Stimulated activated CD4-positive, alpha-beta T cell treated with anti-CD3 and anti-CD28 coated beads, TNF-alpha, amount 100 ng/mL, for 48 hours (primary cell): Measurements from ENCODE around the gene CAB39L.

Experiments used
- DNase-seq, 3 donors: peaks; one replicate each; pipeline ENCODE4 v3.0.0-alpha.2; 2020; ENCODE audit warnings: low read depth in 3 of 3

CAB39L gene

GRCh38 chr13:49441846-49442245, 2.0 kb downstream of the CAB39L start:
- DNase-seq: no peak

DNA sequence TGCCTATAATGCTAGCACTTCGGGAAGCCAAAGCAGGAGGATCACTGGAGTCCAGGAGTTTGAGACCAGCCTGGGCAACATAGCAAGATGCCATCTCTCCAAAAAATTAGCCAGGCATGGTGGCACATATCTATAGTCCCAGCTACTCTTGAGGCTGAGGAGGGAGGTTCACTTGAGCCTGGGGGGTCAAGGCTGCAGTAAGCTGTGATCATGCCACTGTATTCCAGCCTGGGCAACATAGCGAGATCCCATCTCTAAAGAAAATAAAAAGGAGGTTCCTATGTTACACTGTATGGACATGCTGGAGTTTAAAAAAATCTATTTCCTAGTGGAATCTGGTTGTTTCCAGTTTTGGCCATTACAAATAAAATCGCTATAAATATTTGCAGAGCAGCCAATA, 2.6 kb downstream of the CAB39L start:
- DNase-seq: no peak

- DNase-seq: no peak
Measured at GRCh38 chr13:49439609-49440008, 4.3 kb downstream of the CAB39L start.

DNA sequence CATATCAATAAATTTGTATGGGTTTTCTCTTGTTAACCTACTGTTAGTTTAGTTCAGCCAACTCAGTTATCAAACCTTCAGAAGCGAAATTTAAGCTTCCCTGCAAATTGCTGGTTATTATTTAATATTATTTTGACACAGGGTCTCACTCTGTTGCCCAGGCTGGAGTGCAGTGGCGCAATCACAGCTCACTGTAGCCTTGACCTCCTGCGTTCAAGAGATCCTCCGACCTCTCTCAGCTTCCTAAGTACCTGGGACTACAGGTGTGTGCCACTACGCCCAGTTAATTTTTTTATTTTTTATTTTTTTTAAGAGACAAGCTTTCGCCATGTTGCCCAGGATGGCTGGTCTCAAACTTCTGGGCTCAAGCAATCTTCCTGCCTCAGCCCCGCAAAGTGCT, 6.2 kb downstream of the CAB39L start:
- no peak for DNase-seq

DNA sequence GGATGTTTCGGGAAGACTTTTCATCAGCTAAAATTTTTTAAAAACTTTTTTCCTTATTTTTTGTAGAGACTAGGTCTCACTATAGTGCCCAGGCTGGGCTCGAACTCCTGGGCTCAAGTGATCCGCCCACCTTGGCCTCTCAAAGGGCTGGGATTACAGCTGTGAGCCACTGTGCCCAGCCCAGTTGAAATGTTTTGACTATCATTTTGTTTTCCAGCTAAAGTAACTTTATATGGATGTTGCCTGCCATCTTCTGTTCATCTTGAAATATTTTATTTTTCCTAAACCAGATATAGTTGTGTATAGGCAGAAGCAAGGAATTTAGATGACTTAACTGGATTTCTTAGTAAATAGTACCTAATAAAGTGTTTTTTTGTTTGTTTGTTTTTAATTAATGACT, 7.0 kb downstream of the CAB39L start:
- DNase-seq: no peak

DNA sequence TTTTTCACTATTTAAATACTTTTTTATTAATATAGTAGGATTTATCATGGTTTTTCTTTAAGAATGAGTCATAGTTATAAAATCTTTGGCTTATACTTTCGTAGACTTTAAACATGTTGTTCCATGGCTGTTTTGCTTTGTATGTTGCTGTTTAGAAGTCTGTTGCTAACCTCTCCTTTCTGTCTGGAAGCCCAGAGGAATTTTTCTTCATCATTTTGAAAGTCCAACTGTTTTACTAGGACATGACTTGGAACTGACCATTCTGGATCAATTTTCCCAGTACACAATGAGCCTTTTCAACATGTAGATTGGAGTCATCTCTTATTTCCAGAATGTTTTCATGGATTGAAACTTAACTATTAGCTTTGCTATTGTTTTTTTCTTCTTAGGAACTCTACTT, 7.9 kb downstream of the CAB39L start:
- no peak for DNase-seq

- no peak for DNase-seq
Measured at GRCh38 chr13:49429121-49429520, 14.7 kb downstream of the CAB39L start.

DNA sequence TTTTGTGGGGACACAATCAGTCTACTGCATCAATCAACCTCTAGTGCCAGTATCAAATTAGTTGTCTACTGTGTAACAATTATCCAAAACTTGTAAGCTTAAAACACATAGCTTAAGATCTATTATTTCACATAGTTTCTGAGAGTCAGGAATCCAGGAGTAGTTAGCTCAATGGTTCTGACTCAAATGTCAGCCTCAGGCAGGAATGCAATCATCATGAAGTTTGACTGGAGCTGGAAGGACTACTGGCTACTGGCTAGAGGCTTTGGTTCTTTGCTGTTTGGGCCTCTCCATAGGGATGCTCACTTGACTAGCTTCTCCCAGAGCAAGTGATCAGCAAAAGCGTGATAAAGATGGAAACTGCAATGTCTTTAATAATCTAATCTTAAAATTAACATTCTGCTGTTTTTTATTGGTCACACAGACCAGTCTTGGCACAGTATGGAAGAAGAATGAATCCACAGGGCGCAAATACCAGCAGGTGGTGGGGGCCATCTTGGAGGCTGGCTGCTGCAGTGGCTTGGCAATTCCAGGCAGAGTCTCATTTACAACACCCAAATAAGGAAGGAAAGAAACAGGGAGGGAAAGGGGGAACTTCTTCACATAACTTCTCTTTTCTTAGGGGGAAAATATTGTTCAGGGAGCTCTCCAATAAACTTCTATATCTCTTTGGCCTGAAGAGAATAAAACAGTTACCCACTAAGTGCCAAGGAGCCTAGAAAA, 15.7 kb downstream of the CAB39L start:
- no peak for DNase-seq

GRCh38 chr13:49424011-49424560, 19.8 kb downstream of the CAB39L start:
- no peak for DNase-seq

DNA sequence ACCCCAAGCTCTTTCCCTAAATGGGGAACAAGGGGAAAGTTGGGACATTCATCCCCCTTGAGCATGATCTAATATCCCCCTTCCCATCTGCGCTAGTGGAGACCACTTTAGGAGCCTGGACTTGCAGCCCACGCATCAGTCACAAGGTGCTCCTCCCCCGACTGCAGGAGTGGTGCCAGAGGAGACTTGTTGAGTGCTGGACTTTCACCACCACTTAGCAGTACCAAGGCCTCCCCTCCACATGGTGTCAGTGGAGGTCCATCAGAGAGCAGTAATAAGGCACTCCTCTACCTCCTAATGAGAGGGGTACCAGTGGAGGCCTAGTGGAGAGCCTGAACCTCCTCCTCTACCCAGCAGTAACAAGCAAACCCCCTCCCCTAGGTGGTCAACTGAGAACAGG, 22.5 kb downstream of the CAB39L start:
- DNase-seq: no peak

DNA sequence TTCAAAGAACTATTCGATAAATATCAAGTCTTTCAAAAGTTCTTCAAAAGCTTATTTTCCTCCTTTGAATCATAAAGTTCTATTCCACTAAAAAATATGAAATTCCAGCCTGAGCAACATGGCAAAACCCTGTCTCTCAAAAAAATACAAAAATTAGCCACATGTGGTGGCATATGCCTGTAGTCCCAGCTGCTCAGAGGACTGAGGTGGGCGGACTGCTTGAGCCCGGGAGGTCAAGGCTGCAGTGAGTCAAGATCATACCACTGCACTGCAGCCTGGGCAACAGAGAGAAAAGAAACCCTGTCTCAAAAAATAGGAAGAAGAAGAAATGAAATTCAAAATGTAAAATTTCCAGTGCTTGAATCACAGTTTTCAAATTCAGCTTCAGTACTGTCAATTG, 24.6 kb downstream of the CAB39L start:
- no peak for DNase-seq

DNA sequence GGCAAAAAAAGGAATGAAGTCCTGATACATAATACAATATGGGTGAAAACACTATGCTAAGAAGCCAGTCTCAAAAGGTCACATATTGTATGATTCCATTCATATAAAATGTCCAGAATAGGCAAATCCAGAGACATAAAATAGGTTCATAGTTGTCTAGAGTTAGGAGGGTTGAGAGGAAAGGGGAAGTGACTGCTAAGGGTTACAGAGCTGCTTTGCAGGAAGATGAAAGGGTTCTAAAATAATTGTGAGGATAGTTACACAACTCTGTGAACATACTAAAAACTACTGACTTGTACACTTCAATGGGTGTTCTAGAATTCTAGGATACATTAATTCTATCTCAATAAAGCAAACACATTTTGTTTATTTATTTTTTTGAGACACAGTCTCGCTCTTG, 25.7 kb downstream of the CAB39L start:
- no peak for DNase-seq

GRCh38 chr13:49417161-49417560, 26.7 kb downstream of the CAB39L start:
- no peak for DNase-seq

DNA sequence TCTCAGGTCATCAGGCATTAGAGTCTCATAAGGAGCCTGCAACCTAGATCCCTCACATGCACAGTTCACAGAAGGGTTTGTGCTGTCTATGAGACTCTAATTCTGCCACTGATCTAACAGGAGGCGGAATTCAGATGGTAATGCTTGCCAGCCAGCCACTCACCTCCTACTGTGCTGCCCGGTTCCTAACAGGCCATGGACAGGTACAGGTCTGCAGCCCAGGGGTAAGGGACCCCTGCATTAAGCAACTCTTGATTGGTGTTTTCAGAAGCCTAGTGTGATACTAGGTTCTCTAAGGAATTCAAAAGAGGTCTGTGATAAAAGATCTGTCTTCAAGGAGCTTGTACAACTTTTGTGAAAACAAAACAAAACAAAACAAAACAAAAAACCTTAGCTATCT, 31.1 kb downstream of the CAB39L start:
- DNase-seq: no peak

DNA sequence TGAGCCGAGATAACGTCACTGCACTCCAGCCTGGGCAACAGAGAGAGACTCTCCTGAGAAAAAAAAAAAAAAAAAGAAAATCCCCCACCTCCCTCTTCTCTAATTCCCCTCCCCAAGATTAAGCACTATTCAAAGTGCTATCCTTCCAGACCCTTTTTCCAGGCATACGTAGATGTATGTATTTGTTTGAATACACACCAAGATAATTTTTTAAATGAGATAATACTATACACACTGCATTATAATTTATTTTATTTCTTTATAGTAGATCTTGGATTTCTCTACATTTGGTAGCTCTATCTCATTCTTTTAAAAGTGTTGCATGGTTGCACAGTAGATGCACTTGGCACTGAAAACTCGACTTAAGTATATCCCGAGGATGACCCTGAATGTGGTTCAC, 32.5 kb downstream of the CAB39L start:
- no peak for DNase-seq

GRCh38 chr13:49410477-49410876, 33.4 kb downstream of the CAB39L start:
- DNase-seq: no peak

- no peak for DNase-seq
Measured at GRCh38 chr13:49410006-49410405, 33.9 kb downstream of the CAB39L start.

DNA sequence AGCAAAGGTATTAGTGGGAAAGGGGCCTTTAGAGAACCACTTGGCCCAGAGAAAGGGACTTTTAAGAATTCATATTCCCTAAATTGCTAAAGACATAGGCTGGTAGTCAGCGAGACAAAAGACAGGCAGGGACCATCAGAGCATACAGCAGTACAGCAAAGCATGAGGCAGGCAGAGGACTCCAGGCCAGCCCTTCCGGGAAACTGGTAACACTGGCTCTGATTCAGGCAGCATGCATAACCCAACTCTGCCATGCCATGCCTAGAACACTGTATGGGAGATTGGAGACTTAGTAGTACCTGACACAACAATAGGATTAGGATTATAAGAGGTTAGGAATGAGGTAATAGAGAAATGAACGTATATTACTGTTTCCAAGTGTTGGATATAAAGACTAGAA, 34.9 kb downstream of the CAB39L start:
- DNase-seq: no peak

DNA sequence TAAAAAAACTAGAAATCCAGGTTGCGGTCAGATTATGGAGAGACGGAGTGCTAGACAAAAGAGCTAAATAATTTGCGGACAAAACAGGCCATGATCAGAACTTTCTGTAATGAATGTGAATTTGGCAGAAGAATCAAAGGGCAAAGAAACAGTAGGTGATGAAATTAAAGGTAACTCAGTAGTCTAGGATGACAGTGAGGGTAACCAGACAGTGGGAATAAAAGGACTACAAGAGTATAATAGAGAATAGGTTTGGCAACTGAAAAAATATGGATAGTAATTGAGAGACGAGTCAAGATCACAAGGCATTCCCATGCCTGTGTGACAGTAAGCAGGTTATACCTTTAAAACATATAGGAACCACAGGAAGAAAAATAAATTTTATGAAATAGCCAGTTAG, 35.9 kb downstream of the CAB39L start:
- DNase-seq: no peak

- no peak for DNase-seq
Measured at GRCh38 chr13:49407068-49407467, 36.8 kb downstream of the CAB39L start.

DNA sequence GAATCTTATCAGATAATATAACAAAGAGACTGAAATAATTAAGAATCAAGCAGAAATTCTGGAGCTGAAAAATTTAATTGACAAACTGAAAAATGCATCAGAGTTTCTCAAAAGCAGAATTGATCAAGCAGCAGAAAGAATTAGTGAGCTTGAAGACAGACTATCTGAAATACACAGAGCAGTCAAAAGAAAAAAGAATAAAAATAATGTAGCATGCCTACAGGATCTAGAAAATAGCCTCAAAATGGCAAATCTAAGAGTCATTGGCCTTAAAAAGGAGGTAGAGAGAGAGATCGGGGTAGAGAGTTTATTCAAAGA, 39.2 kb downstream of the CAB39L start:
- no peak for DNase-seq

GRCh38 chr13:49403996-49404702, 39.7 kb downstream of the CAB39L start:
- DNase-seq: no peak
